ENCODE data around the gene ZNF829. TPM values are rescaled to one million over a fixed set of nuclear protein-coding genes. Genes with fewer than 3 reads are reported as not detected.

ZNF829 gene
- total RNA-seq, 4 donors from 2014 or later = 3.0 to 3.8 (median 3.4) TPM

GRCh38 chr19:36847968-36848367 is 68.1 kb downstream of the ZNF829 start:
- intact Hi-C loops (cut with DNase I; ENCODE audit: low total_unique reads) = no loop called here
- TF ChIP-seq, protein P1, sequence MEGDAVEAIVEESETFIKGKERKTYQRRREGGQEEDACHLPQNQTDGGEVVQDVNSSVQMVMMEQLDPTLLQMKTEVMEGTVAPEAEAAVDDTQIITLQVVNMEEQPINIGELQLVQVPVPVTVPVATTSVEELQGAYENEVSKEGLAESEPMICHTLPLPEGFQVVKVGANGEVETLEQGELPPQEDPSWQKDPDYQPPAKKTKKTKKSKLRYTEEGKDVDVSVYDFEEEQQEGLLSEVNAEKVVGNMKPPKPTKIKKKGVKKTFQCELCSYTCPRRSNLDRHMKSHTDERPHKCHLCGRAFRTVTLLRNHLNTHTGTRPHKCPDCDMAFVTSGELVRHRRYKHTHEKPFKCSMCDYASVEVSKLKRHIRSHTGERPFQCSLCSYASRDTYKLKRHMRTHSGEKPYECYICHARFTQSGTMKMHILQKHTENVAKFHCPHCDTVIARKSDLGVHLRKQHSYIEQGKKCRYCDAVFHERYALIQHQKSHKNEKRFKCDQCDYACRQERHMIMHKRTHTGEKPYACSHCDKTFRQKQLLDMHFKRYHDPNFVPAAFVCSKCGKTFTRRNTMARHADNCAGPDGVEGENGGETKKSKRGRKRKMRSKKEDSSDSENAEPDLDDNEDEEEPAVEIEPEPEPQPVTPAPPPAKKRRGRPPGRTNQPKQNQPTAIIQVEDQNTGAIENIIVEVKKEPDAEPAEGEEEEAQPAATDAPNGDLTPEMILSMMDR (IDR thresholded peaks at IDR 0.05) = no peak
- TF ChIP-seq POLR2A (IDR thresholded peaks at IDR 0.05) = no peak
- no peak overlapping the region for H3K4me3 ChIP-seq (ENCODE audit: low read depth, poor library complexity, severe bottlenecking)
- 82 to 89% methylated on average over 1 of the region's 1 CpG for WGBS, 2 donors
- no peak for DNase-seq (ENCODE audit: low spot score in 2 of 2)

DNA sequence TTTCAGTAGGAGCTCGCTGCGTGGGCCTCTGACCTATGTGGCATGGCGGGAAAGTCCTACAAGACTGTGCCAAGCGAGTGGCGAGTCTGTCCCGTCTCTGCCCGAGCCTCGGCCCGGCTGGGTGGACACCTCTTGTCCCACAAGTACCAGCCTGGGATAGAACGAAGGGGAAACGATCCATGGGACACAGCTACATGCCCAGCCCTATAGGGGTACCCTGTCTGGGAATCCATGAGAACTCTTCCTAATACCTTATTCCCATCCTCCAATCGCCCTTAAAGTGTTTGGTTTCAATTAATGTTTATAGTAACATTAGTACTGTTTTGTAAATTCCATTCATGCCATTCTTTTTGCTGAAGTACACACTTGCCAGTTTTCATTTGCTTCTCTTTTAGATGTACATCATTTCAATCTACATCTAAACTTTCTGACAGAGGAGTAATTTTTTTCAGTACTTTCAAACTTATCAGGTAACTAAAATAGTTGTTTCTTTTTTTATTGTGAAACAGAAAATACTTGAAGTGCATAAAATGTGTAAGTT is 77.2 kb downstream of the ZNF829 start:
- intact Hi-C loops (cut with DNase I; ENCODE audit: low total_unique reads) = no loop called here
- WGBS, 2 donors = 4 to 13% methylated on average over 10 to 12 of the region's 12 CpGs
- no peak for DNase-seq (ENCODE audit: low spot score in 2 of 2)

More for the DNA sequence above, 77.2 kb downstream of the ZNF829 start:
- H3K4me3 ChIP-seq (ENCODE audit: low read depth, poor library complexity, severe bottlenecking) = peak overlapping the region; percentile 86
- TF ChIP-seq, protein P1 (IDR thresholded peaks at IDR 0.05) = no peak
- no peak for TF ChIP-seq POLR2A (IDR thresholded peaks at IDR 0.05)

Other genes with a start within 250 kb of the ZNF829 start
- gene ZNF461, start 249.5 kb downstream of the ZNF829 start, total RNA-seq = 10 to 100 TPM in 1 of 4 donors, 1 to 10 TPM in 3; 5.9 to 19.3 (median 7.9) TPM
- gene ZNF567, start 228.7 kb downstream of the ZNF829 start, total RNA-seq = 1 to 10 TPM; 6.3 to 9.6 (median 7.7) TPM
- 1 to 10 TPM; 1.0 to 2.2 (median 1.5) TPM for gene ZNF850, start 143.5 kb downstream of the ZNF829 start, total RNA-seq
- gene ZNF790, start 77.9 kb downstream of the ZNF829 start, total RNA-seq = 1 to 10 TPM; 3.5 to 9.1 (median 4.2) TPM
- gene ZNF345, start 65.4 kb downstream of the ZNF829 start, total RNA-seq = 1 to 10 TPM; 3.6 to 8.6 (median 5.4) TPM
- gene ZNF568, start within 50 bp of the ZNF829 start, total RNA-seq = 10 to 100 TPM in 2 of 4 donors, 1 to 10 TPM in 2; 7.4 to 12.1 (median 9.4) TPM
- gene ZNF420, start 162.1 kb upstream of the ZNF829 start, total RNA-seq = 10 to 100 TPM in 3 of 4 donors, 1 to 10 TPM in 1; 8.7 to 28.5 (median 12.6) TPM